HepG2 (cell line): ENCODE data around the gene ADCYAP1R1. TPM values are rescaled to one million over a fixed set of nuclear protein-coding genes. Genes with fewer than 3 reads are reported as not detected.

Source experiments
- ATAC-seq: fragments of 200-7000 bp; cut with Tn5 transposase; 3 replicates; pipeline ENCODE4 v1.9.1; 2020; ENCODE audit warnings: mild to moderate bottlenecking, moderate library complexity
- BruUV-seq: library from RNA; stranded (reverse); fragments of 400-500 nt; replicated peaks from 2 replicates; lab custom pipeline; 2021; lab: Mats Ljungman, UMichigan
- CTCF ChIA-PET: fragments of 300-600 bp; formaldehyde crosslinking; extraction: SDS; loops from one replicate; lab custom pipeline; 2021; ENCODE audit warnings: low total read pairs, inconsistent platforms, low intra/inter-chr PET ratio; lab: Yijun Ruan, JAX
- POLR2A ChIA-PET: fragments of 350-600 bp; sonication (Branson Sonifier 250); formaldehyde crosslinking; loops from one replicate; lab custom pipeline; 2020; ENCODE audit warnings: antibody characterized with exemption, inconsistent platforms; lab: Yijun Ruan, JAX
- DNase-seq: peaks from one replicate; pipeline ENCODE4 v3.0.0-alpha.2; 2015; ENCODE audit warnings: low spot score
- FAIRE-seq: peaks from 3 replicates; lab custom pipeline; 2011; peaks lifted over from hg19 to GRCh38; lab: Jason Lieb, UNC
- H2AFZ ChIP-seq: one replicate; pipeline ENCODE4 v1.6.1; 2011; ENCODE audit warnings: low read length, inconsistent platforms
- H3K27ac ChIP-seq: fragments of 300-600 bp; 3 replicates; pipeline ENCODE4 v1.8.0; 2011; ENCODE audit warnings: mixed run types, mild to moderate bottlenecking, mixed read lengths, low read length, inconsistent platforms; ENCODE audit not compliant: insufficient read depth; ENCODE audit errors: extremely low read length
- H3K27me3 ChIP-seq, 2 experiments: fragments of 200-600 bp in 1 of 2; 2 replicates in 1 of 2; 3 replicates in 1 of 2; pipeline versions ENCODE4 v1.6.0 to v1.8.0; 2011; ENCODE audit warnings: low read length in 2 of 2, mild to moderate bottlenecking in 2 of 2, moderate library complexity in 2 of 2, inconsistent platforms in 1 of 2; ENCODE audit not compliant: insufficient read depth in 2 of 2, control insufficient read depth in 1 of 2
- H3K36me3 ChIP-seq, 2 experiments: fragments of 200-600 bp in 1 of 2; replicated peaks in 1 of 2; 2 replicates in 1 of 2; 3 replicates in 1 of 2; pipeline versions ENCODE4 v1.5.1 to v1.8.0; 2011; ENCODE audit warnings: low read length in 2 of 2, inconsistent platforms in 1 of 2; ENCODE audit not compliant: insufficient read depth in 2 of 2, control insufficient read depth in 1 of 2
- H3K4me1 ChIP-seq: 2 replicates; pipeline ENCODE4 v1.5.1; 2012; ENCODE audit warnings: low read length, inconsistent platforms; ENCODE audit not compliant: insufficient read depth
- H3K4me2 ChIP-seq: 2 replicates; pipeline ENCODE4 v1.6.0; 2011; ENCODE audit warnings: low read depth, low read length, inconsistent platforms
- H3K4me3 ChIP-seq, 3 experiments: fragments of 200-600 bp in 1 of 3; sonication (generic), shearing (Covaris generic) in 1 of 3; replicated peaks in 1 of 3; 2 replicates each; pipeline ENCODE4 v1.5.1; 2011 to 2016; ENCODE audit warnings: low read length in 3 of 3, inconsistent platforms in 2 of 3, low read depth in 2 of 3, mild to moderate bottlenecking in 2 of 3, control low read depth in 1 of 3, mixed read lengths in 1 of 3; ENCODE audit not compliant: insufficient read depth in 1 of 3
- H3K79me2 ChIP-seq: one replicate; pipeline ENCODE4 v1.6.1; 2011; ENCODE audit warnings: low read length, inconsistent platforms; ENCODE audit not compliant: insufficient read depth
- H3K9ac ChIP-seq: 2 replicates; pipeline ENCODE4 v1.6.0; 2011; ENCODE audit warnings: mild to moderate bottlenecking, low read depth, low read length, inconsistent platforms; ENCODE audit not compliant: insufficient read depth
- H3K9me3 ChIP-seq: 2 replicates; pipeline ENCODE4 v1.5.1; 2012; ENCODE audit warnings: mild to moderate bottlenecking, low read length
- H4K20me1 ChIP-seq: 2 replicates; pipeline ENCODE4 v1.6.0; 2011; ENCODE audit warnings: inconsistent platforms, mild to moderate bottlenecking, low read length, moderate library complexity; ENCODE audit not compliant: insufficient read depth
- GTF2F1 ChIP-seq: fragments of 150-350 bp; IDR thresholded peaks from 2 replicates; pipeline ENCODE4 v1.6.1; 2014; ENCODE audit warnings: low read length
- HMG20A ChIP-seq: IDR thresholded peaks from 2 replicates; pipeline ENCODE4 v1.6.1; 2016; ENCODE audit warnings: borderline replicate concordance
- RFXANK ChIP-seq: IDR thresholded peaks from 2 replicates; pipeline ENCODE4 v1.6.1; 2016
- SP140L ChIP-seq: sonication (generic); formaldehyde crosslinking; IDR thresholded peaks from 2 replicates; pipeline ENCODE4 v1.4.0; 2020; ENCODE audit warnings: missing genetic modification reagents, borderline replicate concordance
- TEAD3 ChIP-seq: optimal IDR thresholded peaks from 2 replicates; pipeline ENCODE3; 2016; ENCODE audit warnings: borderline replicate concordance
- ZNF367 ChIP-seq: sonication (generic); formaldehyde crosslinking; IDR thresholded peaks from 2 replicates; pipeline ENCODE4 v1.4.0; 2020; ENCODE audit warnings: missing genetic modification reagents, borderline replicate concordance
- ZNF577 ChIP-seq: sonication (generic); formaldehyde crosslinking; IDR thresholded peaks from 2 replicates; pipeline ENCODE4 v1.4.0; 2020; ENCODE audit warnings: mild to moderate bottlenecking, low read depth, missing genetic modification reagents, borderline replicate concordance
- ZNF713 ChIP-seq: sonication (generic); formaldehyde crosslinking; IDR thresholded peaks from 2 replicates; pipeline ENCODE4 v1.4.0; 2020; ENCODE audit warnings: mild to moderate bottlenecking, missing genetic modification reagents
- WGBS: methylation state at CpG from one replicate; pipeline ENCODE4 v1.1.6; 2017; ENCODE audit warnings: low lambda C conversion rate; 5-methylcytosine and 5-hydroxymethylcytosine counted together
- in situ Hi-C: cut with HindIII; loops from 2 replicates; pipeline ENCODE4 v1.10.0; 2017; ENCODE audit warnings: low pct_unique_long_range_greater_than_20kb; ENCODE audit not compliant: extremely low pct_ligation_motif_present
- intact Hi-C: fragments of 100-400 bp; cut with micrococcal nuclease; formaldehyde crosslinking; loops from one replicate; pipeline ENCODE4 v1.10.0; 2022; ENCODE audit not compliant: unreplicated experiment
- polyA plus RNA-seq, 8 experiments: library from polyadenylated mRNA; depleted of rRNA in 3 of 8; stranded (reverse) in 7 of 8; unstranded in 1 of 8; fragments of >200 nt; fragmentation: Illumina TruSeq in 4 of 8; extraction: Trizol in 4 of 8; gene quantifications; 2 replicates each; pipeline versions ENCODE4 v1.2.1 to v1.2.3, GENCODE V29; 2011 to 2016; ENCODE audit warnings: low read depth in 4 of 8, missing spikeins in 1 of 8, mixed read lengths in 1 of 8; ENCODE audit not compliant: insufficient read depth in 1 of 8
- total RNA-seq, 5 experiments: library from RNA; depleted of rRNA; stranded (reverse); fragments of >200 nt; fragmentation: Illumina TruSeq; extraction: Trizol; gene quantifications; 2 replicates each; pipeline ENCODE4 v1.2.3, GENCODE V29; 2016; ENCODE audit warnings: low read depth in 1 of 5
- TF ChIP-seq, protein P1 (sequence below): sonication (generic); formaldehyde crosslinking; conservative IDR thresholded peaks from 2 replicates; pipeline ENCODE4 v1.4.0; 2020; ENCODE audit warnings: missing genetic modification reagents
- TF ChIP-seq, protein P2 (sequence below): sonication (generic); formaldehyde crosslinking; IDR thresholded peaks from 2 replicates; pipeline ENCODE4 v1.8.1; 2023; ENCODE audit warnings: mild to moderate bottlenecking, missing genetic modification reagents
- TF ChIP-seq, protein P3 (sequence below): sonication (generic); formaldehyde crosslinking; IDR thresholded peaks from 2 replicates; pipeline ENCODE4 v1.5.0; 2020; ENCODE audit warnings: mild to moderate bottlenecking, missing genetic modification reagents

Gene ADCYAP1R1
- total and polyA plus RNA-seq, 2 of the 13 experiments (the other 11 are each of a cell fraction or from before 2014, with no cell fraction given), result not detected

DNA sequence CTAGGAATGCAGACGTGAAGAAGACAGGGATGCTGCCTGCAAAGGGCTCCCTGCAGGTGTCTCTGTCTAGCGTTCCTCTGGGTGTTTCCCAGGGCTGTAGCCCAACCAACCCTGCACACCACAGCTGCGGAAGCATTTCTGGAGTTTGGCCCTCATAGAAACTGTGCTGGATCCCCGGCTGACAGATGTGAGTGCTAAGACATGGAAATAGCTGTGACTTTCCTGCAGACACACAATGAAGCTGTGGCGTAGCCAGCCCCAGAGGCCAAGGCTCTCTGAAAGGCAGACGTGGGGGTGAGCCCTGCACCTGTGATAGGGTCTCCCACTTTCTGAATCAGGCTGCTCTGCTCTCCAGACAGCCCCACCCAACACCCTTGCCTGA lies 44.8 kb downstream of the ADCYAP1R1 start:
- H2AFZ ChIP-seq, result no peak overlapping the region
- no peak for ATAC-seq
- CTCF ChIA-PET, result no interaction called here
- FAIRE-seq, result no peak
- H3K27me3 ChIP-seq, result peaks cover 6 to 17% of the 10 kb centered on the region in 2 experiments; a peak in 3 of 5 replicates
- no peaks in the 10 kb centered on the region for H3K9me3 ChIP-seq
- no peak for DNase-seq
- H3K4me2 ChIP-seq, result no peak overlapping the region
- H3K27ac ChIP-seq, result no peak overlapping the region
- H3K4me3 ChIP-seq, result no peak overlapping the region
- no peaks in the 10 kb centered on the region for H3K79me2 ChIP-seq
- H4K20me1 ChIP-seq, result no peaks in the 10 kb centered on the region
- in situ Hi-C loops, result no loop called here
- intact Hi-C loops, result no loop called here
- no peak overlapping the region for H3K9ac ChIP-seq
- no TSS peak for BruUV-seq
- no CpG with 5 or more reads among the region's 6 CpGs for WGBS
- POLR2A ChIA-PET, result no interaction called here
- no peaks in the 10 kb centered on the region for H3K4me1 ChIP-seq
- TF ChIP-seq GTF2F1, result no peak
- no peak for TF ChIP-seq RFXANK
- no peak for TF ChIP-seq ZNF367 (CRISPR knock-in tag)
- TF ChIP-seq ZNF577 (CRISPR knock-in tag), result no peak
- TF ChIP-seq ZNF713 (CRISPR knock-in tag), result no peak
- TF ChIP-seq, protein P1, sequence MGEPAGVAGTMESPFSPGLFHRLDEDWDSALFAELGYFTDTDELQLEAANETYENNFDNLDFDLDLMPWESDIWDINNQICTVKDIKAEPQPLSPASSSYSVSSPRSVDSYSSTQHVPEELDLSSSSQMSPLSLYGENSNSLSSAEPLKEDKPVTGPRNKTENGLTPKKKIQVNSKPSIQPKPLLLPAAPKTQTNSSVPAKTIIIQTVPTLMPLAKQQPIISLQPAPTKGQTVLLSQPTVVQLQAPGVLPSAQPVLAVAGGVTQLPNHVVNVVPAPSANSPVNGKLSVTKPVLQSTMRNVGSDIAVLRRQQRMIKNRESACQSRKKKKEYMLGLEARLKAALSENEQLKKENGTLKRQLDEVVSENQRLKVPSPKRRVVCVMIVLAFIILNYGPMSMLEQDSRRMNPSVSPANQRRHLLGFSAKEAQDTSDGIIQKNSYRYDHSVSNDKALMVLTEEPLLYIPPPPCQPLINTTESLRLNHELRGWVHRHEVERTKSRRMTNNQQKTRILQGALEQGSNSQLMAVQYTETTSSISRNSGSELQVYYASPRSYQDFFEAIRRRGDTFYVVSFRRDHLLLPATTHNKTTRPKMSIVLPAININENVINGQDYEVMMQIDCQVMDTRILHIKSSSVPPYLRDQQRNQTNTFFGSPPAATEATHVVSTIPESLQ (CRISPR knock-in tag), result no peak
- no peak for TF ChIP-seq SP140L (CRISPR knock-in tag)
- TF ChIP-seq, protein P2, sequence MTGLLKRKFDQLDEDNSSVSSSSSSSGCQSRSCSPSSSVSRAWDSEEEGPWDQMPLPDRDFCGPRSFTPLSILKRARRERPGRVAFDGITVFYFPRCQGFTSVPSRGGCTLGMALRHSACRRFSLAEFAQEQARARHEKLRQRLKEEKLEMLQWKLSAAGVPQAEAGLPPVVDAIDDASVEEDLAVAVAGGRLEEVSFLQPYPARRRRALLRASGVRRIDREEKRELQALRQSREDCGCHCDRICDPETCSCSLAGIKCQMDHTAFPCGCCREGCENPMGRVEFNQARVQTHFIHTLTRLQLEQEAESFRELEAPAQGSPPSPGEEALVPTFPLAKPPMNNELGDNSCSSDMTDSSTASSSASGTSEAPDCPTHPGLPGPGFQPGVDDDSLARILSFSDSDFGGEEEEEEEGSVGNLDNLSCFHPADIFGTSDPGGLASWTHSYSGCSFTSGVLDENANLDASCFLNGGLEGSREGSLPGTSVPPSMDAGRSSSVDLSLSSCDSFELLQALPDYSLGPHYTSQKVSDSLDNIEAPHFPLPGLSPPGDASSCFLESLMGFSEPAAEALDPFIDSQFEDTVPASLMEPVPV (CRISPR knock-in tag), result no peak
- TF ChIP-seq TEAD3 (CRISPR knock-in tag), result no peak
- TF ChIP-seq, protein P3, sequence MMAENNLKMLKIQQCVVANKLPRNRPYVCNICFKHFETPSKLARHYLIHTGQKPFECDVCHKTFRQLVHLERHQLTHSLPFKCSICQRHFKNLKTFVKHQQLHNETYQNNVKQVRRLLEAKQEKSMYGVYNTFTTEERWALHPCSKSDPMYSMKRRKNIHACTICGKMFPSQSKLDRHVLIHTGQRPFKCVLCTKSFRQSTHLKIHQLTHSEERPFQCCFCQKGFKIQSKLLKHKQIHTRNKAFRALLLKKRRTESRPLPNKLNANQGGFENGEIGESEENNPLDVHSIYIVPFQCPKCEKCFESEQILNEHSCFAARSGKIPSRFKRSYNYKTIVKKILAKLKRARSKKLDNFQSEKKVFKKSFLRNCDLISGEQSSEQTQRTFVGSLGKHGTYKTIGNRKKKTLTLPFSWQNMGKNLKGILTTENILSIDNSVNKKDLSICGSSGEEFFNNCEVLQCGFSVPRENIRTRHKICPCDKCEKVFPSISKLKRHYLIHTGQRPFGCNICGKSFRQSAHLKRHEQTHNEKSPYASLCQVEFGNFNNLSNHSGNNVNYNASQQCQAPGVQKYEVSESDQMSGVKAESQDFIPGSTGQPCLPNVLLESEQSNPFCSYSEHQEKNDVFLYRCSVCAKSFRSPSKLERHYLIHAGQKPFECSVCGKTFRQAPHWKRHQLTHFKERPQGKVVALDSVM (CRISPR knock-in tag), result no peak
- TF ChIP-seq HMG20A (CRISPR knock-in tag), result no peak
- no peaks in the 10 kb centered on the region for H3K36me3 ChIP-seq
